ENCODE measurements around the gene ABCG4.
"Not testable (repeated sequence)": the region's sequence is repeated elsewhere in the genome, so short reads cannot be mapped to it uniquely, and the experiment has no call there.

ABCG4 gene

DNA sequence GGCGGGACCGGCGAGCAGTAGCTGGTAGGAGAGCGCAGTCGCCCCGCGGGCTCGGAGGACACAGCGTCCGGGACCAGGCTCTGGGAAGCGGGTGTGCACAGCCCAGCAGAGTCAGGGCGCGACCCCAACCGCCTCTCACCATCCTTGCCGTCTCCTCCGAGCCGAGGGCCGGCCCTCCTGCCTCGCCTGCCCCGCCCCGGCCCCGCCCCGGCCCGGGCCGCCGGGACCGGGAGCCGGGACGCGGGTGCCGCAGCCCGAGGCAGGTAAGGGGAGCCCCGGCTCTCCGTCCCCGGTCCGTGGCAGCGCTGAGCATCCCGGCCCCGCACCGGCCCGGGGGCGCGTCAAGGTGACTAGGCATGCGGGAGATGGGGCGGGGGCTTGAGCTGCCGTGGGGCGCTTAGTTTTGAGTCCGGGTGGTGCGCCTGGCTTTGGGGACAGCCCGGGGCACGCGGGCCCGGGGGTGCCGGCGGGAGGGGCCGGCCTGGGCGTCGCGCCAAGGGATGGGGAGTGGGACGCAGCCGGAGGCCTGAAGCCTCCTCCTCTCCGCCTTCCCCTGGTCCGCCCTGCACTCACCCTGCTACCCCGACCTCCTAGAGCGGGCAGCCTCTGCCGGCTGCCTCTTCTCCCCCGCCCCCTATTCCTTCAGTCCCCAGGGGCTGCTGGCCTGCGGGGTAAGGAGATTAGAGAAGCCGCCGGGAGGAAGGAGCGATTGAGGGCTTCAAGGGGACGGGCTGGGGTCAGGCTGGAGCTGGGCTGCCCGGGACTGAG lies at the start of gene ABCG4:
TSS of gene ABCG4 (plus strand) at position 35 of the 768 bp plus-strand sequence. CDS start 914 bp downstream, outside the sequence.
- peak; percentile 59 for DNase-seq (ENCODE audit: low spot score)

DNA sequence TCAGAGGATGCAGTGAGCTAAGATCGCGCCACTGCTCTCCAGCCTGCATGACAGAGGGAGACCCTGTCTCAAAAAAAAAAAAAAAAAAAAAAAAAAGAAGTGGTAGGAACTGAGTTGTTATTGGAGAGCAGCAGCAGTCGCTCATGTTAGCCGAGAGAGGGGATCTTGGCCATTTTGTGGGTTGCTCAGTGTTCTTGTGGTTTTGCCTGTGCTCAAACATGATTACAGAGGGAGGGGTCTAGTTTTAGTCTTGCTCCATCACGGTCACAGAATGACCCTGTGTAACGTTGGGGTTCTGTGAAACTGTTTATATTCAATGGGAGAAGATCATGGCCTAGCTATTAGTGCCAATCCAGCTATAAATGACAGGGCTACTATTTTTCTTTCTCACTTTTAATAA lies 49.1 kb upstream of the ABCG4 start:
- no peak for DNase-seq (ENCODE audit: low spot score)

DNA sequence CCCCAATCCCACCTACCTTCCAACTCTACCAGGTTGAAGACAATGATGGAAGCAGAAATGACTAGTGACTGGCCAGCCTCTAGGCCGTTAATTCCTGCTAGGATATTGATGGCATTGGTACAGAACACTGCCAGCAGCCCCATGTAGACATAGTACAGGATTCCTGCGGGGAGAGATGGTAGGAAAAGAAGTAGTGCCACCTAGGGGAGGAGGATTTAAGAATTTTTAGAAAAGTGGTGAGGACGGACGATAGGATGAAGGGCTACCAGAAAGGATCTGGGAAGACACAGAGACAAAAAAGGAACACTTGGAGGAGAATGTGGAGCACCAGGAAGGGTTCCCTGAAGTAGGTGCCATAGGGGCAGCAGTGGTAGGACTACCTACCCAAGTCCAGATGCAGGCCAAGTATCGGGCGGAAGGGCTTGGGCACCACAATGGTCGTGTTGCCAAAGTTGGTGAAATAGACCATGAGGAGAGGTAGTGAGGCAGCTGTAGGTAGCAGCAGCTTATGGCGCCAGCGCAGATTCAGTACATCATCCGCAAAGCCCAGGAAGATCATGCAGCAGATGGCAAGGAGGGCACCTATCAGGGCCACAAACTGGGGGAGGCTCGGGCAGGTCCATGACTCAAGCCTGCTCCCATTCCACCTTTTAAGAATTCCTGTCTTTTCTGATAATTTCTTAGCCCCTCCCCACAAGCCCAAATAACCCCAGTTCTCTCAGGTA lies 48.4 kb upstream of the ABCG4 start:
- peak; percentile 38 for DNase-seq (ENCODE audit: low spot score)

DNA sequence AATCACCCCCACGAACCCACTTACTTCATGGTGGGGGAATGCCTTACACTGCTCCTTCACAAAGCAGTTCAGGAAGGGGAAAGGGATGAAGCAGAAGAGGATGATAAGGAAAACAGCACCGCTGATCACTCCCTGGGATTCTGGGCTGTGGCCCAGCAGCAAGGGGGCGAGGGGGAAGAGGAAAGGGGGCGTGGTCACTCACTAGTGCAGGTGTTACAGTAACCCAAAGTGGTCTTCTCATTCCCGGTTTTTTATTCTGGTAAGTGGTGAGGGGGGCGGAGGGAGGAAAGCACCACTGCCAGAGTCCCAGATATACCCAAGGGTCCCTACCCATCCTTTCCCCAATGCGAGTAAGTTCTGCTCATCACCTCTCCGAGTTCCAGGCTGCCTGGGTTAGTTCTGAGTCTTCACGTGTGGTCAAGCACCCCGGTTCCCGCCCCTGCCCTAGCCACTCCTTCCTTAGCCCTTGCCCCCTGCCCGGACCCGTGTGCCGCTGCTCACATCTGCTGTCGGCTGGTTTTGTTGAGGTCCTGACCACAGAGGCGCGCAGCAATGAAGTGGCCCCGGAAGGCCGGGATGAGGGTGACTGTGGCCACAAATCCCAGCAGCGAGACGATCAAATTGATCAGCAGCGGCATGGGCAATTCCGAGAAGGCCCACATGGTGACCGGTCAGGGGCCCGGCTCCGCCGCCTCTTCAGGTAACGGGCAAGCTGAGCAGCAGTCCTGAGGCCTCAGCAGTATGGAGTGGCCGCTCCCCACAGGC lies 47.7 kb upstream of the ABCG4 start:
- DNase-seq (ENCODE audit: low spot score) = peak; percentile 34

DNA sequence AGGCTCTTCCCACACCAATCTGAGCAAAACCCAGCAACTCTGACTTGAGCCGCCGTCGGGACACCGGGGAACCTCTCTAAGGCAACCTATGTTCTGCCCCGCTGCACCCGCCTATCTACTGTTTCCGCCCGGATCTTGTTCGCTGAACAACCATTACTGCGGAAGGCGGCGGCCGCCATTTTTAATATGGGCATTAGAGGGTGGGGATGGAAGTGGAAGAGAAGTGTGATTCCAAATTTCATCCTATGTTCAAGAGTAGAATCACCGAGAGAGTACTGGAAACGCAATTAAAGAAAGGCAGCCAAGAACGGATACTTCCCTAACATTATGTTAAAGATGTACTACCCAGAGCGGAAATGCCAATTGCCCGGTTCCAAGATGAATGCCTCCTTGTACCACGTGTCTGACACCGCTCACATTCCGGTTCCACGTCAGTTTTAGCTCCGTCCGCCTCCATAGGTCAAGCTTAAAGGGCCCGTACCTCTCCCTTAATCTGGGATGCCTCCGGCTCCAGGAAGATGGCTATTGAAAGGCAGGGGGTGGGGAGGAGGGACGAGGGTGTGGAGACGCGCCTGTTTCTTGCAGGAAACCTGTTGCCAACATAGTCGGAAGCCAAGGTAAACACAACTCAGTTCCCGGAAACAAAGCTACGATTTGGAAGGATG lies 47.0 kb upstream of the ABCG4 start, which contains the start of gene DPAGT1:
TSS of gene DPAGT1 (minus strand) at position 95 of the 665 bp plus-strand sequence. CDS start 198 bp downstream, outside the sequence.
- peak; percentile 85 for DNase-seq (ENCODE audit: low spot score)

DNA sequence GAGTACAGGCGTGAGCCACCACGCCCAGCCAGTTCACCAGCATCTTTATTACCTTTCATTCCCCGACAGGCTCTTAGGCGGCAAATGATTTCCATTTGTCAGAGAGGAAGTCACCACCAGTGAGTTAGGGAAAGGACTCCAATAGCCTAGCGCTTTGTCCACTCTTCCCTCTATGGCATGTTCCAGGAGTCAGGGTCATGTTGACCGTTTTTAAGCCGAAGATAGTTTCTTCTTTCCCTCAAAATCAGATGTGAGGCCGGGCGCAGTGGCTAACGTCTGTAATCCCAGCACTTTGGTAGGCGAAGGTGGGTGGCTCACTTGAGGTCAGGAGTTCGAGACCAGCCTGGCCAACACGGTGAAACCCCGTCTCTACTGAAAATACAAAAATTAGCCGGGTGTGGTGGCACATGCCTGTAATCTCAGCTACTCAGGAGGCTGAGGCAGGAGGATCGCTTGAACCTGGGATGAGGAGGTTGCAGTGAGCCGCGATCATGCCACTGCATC lies 45.6 kb upstream of the ABCG4 start:
- not testable (repeated sequence) for DNase-seq (ENCODE audit: low spot score)

DNA sequence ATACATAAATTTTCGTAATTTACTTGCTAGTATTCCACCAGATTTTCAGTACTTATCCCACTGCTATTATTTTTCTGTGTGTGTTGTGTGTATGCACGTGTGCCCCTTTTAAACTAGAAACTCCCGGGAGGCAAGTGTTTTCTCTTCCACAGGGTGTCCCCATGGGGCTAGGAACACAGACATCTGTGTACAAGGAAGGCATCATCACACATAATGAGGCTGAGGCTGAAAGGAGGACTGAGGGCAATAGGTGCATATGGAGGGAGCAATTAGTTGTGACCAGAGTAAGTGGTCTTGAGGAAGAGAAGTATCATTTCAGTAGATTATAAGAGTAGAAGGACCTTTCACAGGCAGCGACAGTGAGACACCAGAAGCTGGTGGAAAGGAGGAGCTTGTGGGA lies 45.1 kb upstream of the ABCG4 start:
- DNase-seq (ENCODE audit: low spot score) = no peak

DNA sequence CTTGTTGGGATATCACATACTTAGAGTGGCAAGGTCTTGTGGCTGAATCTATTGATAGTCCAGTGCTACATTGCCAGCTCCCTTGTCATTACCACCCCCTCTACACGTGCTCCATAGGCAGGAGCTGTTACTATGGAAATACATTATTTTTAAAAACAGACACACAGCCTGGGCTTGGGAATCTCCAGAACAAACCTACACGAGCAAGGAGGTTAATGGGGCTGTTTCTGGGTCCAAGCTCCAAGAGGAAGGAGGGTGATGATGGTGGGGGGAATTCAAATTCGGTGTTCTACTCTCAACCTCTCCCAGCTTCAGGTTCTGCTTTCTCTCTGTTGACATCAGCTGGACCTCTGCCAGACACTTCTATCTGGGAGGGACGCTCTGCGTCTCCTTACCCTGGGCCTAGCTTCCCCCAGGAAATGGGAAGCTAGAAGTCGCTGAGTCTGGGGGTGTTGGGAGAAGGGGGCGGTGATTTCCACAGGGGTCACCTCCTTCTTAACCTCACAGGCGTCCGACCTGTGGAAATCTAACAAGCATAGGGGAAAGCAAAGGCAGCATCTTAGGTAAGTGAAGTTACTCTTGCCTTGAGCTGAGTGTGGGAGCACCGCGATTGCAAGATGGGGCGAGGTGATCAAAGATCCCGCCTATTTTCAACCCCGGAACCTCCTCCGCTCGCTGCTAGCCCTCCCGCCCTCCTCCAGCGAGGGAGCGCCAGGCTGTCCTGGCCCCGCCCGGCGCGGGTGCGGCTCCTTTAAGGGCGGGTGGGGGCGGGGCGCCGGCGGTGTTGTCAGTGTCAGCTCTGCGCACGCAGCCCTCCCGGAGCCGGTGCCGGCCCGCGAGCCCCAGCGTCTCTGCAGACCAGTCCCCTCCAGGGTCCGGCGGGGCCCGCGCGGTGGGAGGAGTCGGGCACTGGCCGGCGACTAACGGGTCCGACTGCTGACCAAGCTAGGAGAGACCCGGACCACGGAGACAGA lies 42.0 kb upstream of the ABCG4 start, which contains the start of gene C2CD2L:
TSS of gene C2CD2L (plus strand) at position 781 of the 974 bp plus-strand sequence. CDS start 398 bp downstream, outside the sequence.
- DNase-seq (ENCODE audit: low spot score) = peak; percentile 97

DNA sequence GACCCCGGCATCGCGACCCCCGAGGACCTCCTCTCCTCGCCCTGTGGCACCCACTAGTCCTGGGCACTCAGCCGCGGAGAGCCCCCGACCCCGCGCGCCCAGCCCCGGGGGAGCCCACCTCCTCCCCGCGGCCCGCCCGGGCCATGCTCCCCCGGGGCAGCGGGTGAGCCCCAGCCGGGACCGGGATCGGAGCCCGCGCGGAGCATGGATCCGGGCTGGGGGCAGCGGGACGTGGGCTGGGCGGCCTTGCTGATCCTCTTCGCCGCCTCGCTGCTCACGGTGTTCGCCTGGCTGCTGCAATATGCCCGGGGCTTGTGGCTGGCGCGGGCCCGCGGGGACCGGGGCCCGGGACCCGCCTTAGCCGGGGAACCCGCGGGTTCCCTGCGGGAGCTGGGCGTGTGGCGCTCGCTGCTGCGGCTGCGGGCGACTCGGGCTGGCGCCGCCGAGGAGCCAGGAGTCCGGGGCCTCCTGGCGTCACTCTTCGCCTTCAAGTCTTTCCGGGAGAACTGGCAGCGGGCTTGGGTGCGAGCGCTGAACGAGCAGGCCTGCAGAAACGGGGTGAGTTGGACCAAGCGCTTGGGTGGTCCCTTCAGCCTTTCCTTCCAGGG lies 41.2 kb upstream of the ABCG4 start:
- peak; percentile 49 for DNase-seq (ENCODE audit: low spot score)

DNA sequence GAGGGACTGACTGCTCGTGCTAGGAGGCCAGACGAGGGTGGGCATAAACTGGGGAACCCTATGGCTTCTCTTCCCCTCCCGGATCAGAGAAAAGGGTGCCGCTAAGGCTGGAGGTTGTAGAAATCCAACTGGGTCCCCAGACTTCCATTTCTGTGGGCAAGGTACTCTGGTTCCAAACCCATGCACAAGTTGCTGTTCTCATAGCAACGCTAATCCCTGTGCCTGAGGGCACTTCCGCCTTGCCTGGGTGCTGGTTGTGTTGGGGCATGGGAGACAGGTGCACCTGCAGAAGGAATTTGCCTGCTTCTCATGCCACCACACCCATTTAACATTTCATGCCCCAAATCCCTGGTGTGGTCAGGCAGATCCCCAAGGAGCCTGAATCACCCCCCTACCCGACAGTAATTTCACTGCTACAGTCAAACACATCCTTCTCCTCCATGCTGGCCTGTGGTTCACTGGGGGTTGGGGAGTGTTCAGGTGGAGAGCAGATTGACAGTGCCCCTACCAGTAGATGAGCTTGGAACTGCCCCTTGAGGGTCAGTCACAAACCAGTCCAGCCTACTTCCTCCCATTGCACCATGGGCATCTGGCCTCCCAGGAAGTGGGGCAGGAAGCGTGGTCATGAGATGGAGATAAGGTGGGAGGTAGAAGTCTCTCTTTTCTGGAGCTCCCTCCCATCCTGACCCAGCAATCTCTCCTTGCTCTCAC lies 40.6 kb upstream of the ABCG4 start:
- peak; percentile 27 for DNase-seq (ENCODE audit: low spot score)

DNA sequence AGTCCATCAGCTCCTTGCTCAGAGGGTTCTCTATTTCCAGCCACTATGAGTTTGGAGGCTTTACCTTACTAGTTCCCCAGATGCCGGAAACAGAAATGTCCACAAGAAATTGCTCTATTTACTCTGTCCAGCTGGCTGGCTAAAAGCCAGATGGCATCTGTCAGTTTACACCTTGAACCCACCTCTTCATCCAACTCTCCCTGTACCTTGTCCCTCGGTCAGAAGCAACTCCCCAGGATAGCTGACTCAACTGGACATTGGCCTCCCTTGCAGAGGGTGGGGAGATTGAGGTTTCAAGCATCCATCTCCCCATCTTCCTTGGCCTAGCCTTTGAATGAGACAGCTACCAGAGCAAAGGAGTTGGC lies 40.0 kb upstream of the ABCG4 start:
- no peak for DNase-seq (ENCODE audit: low spot score)

DNA sequence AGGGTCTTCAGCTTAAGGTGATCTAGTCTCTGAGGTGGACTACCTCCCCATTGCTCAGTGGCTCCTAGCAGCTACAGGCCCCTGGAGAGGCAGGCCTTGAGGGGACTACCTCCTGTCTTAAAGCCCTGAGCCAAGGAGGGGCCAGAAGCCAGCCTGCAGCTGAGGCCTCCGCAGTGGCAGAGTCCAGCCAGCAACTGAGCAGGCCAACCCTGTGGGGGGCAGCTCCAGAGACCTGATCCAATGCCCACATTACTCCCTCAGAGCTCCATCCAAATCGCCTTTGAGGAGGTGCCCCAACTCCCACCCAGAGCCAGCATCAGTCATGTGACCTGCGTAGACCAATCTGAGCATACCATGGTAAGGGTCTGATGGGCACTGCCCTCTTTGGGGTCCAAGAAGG lies 39.0 kb upstream of the ABCG4 start:
- no peak for DNase-seq (ENCODE audit: low spot score)

DNA sequence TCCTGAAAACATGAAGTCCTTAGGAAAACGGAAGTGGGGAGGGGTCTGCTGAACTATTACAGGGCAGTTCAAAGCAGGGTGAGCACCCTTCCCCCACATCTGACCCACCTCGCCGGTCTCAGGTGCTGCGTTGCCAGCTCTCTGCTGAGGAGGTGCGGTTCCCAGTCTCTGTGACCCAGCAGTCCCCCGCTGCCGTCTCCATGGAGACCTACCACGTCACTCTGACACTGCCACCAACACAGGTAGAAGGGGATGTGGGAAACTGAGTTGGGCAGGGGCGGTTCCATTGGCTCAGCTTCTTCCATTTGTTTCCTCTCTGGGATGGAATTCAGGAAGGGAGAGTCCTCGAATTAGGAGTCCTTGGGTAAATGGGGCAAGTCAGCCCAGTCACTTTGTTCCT lies 38.4 kb upstream of the ABCG4 start:
- no peak for DNase-seq (ENCODE audit: low spot score)

DNA sequence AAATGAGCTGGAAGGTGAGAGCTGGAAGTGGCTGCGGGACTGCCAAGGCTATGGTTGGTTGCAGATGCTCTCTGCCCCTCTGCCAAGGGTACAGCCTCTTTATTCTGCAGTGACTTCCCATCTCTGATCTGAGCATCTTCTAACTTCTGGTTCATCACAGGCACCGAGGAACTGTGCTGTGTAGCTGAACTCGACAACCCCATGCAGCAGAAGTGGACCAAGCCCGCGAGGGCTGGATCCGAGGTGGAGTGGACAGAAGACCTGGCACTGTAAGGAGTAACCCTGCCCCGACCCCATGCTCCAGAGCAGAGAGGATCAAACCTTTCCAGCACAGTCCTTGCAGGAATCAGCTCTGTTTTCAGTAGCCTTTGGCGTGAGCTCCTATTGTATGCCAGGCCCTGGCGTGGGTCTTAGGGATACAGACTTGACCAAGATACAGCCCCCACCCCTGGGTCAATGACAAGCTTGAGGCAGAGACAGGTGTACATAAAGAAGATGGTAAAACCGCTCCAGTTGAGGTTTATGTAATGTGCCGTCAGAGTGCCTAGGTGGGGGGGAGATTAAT lies 37.4 kb upstream of the ABCG4 start:
- no peak for DNase-seq (ENCODE audit: low spot score)

DNA sequence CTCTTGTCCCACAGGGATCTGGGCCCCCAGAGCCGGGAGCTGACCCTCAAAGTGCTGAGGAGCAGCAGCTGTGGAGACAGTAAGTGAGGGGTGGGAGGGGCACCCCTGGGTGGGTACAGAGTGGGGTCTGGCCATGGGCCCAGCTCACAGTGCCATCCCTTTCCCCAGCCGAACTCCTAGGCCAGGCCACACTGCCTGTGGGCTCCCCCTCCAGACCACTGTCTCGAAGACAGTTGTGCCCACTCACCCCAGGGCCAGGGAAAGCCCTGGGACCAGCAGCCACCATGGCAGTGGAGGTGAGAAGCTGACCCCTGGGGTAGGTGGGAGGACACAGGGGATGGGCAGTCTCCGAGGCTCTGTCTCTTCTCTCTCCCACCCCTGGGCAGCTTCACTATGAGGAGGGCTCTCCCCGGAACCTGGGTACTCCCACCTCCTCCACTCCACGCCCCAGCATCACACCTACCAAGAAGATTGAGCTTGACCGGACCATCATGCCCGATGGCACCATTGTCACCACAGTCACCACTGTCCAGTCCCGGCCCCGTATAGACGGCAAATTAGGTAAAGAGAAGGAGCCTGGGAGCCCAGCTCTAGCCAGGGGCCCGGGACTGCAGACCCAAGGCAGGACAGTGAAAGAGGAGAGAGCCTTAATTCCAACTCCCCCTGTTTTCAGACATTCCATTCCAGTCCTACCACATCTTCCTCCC lies 36.4 kb upstream of the ABCG4 start:
- no peak for DNase-seq (ENCODE audit: low spot score)

DNA sequence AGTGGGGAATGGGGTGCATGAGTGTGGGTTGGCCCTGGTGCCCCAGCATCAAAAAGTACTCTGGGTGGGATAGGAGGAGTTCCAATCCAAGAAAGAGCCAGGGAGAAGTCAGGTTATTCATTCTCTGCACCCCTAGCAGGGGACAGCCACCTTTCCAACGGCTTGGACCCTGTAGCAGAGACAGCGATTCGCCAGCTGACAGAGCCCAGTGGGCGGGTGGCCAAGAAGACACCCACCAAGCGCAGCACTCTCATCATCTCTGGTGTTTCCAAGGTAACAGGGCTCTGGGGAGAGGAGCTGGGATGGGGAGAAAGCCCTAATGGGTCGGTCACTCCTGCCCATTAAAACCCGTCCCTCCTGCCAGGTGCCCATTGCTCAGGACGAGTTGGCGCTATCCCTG lies 35.1 kb upstream of the ABCG4 start:
- no peak for DNase-seq (ENCODE audit: low spot score)

DNA sequence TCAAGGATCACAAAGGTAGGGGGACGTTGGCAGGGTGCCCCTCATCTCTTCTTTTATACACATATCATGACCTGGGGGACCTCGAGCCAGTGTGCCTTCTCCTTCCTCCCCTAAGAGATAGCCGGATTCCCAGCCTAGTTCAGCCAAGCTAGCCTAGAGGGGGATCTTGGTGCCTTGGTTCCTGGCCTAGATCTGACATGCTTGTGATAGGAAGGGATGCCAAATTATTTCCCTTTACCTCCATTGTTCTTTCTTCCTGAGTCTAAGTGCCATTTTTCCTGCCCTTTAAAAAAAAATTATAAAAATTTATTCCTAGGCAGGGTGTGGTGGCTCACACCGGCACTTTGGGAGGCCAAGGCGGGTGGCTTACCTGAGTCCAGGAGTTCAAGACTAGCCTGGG lies 34.5 kb upstream of the ABCG4 start:
- no peak for DNase-seq (ENCODE audit: low spot score)

DNA sequence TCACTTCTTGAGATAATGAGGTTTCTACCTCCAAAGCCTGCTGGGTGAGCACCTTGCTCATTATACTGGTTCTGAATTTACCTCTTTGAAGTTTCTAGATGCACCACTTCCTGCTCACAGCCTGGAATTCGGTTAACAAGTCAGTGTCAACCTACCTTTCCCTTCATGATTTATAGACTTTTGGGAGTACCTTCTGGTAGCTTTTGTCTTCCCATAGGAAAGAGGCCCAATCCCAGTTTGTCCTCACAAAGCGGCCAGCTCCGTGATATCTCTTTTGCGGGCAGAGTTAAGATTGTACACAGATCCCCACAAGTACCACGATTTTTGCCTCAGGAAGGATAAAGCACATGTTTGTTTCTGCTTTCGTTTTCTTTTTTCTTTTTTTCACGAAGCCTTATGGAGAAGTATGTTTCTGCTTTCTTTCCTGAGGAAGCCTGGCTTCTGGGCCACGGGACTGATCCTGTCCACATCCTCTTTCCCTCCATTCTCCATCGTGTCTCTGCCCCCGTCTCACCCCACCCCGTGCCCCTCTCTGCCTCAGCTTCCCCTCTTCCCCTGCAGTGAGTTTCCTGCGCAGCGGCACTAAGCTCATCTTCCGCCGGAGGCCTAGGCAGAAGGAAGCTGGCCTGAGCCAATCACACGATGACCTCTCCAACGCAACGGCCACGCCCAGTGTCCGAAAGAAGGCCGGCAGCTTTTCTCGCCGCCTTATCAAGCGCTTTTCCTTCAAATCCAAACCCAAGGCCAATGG lies 33.2 kb upstream of the ABCG4 start:
- no peak for DNase-seq (ENCODE audit: low spot score)
